GM10266 (cell line): Measurements from ENCODE around the gene ADRA1B.
A peak's percentile ranks its signal among the peaks of the same experiment; 100 is the strongest.

Experiments used
- DNase-seq: peaks from one replicate; pipeline ENCODE4 v3.0.0; 2012; ENCODE audit errors: extremely low spot score
- TF ChIP-seq, protein P1 (sequence below): IDR thresholded peaks from 2 replicates; pipeline ENCODE4 v1.5.1; 2012; ENCODE audit warnings: mild to moderate bottlenecking, low read depth; ENCODE audit not compliant: control insufficient read depth, insufficient read depth; ENCODE audit errors: missing control alignments

Gene ADRA1B

DNA sequence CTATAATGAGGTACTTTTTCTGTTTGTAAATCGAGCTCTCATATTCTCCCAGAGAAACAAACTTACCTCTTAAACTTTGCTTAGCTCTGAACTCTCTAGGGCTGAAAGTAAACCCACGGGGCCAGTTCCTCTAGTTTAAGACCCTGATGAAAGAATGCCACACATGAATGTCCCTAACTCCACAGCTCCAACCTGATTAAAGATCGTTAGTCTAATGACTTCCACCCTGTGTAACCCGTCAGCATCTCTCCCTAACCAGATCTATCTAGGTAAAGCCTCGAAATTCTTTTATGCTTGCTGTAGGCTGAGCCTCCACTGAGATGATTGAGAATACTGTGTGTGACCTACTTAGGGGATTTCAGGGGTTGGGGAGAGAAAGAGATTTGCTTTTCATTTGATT, 27.0 kb downstream of the ADRA1B start:
- TF ChIP-seq, protein P1, sequence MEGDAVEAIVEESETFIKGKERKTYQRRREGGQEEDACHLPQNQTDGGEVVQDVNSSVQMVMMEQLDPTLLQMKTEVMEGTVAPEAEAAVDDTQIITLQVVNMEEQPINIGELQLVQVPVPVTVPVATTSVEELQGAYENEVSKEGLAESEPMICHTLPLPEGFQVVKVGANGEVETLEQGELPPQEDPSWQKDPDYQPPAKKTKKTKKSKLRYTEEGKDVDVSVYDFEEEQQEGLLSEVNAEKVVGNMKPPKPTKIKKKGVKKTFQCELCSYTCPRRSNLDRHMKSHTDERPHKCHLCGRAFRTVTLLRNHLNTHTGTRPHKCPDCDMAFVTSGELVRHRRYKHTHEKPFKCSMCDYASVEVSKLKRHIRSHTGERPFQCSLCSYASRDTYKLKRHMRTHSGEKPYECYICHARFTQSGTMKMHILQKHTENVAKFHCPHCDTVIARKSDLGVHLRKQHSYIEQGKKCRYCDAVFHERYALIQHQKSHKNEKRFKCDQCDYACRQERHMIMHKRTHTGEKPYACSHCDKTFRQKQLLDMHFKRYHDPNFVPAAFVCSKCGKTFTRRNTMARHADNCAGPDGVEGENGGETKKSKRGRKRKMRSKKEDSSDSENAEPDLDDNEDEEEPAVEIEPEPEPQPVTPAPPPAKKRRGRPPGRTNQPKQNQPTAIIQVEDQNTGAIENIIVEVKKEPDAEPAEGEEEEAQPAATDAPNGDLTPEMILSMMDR, result no peak
- DNase-seq, result no peak

DNA sequence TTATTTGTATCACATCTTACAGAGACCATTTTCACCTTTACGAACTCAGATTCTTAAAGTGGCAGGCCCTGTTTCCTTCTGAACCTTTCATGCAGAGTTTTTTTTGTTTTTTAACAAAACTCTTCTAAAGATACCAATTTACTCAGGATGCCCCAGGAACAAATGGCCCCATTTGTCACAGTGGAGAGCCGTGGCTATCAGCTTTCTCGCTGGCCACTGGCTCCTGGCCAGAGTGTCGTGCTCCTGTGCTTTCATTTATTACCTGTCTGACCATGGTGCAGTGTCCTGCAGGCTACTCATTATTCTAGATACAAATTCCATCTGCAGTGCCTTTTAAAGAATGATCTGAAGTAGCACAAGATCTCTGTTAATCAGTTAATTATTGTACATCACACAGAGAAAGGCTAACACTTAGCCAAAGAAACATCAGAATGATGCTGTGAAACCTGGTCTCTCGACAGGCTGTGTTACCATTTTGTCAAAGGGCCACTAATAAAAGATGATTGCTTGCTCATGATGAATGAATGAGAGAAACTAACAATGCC, 27.8 kb downstream of the ADRA1B start:
- no peak for DNase-seq
- TF ChIP-seq, protein P1, result no peak

GRCh38 chr5:159945359-159945758, 29.1 kb downstream of the ADRA1B start:
- TF ChIP-seq, protein P1, result no peak
- DNase-seq, result no peak

- TF ChIP-seq, protein P1, result no peak
- no peak for DNase-seq
Measured at GRCh38 chr5:159947708-159948358, 31.6 kb downstream of the ADRA1B start.

- no peak for DNase-seq
- TF ChIP-seq, protein P1, result peak; percentile 20
Measured at GRCh38 chr5:159951387-159951786, 35.1 kb downstream of the ADRA1B start.

DNA sequence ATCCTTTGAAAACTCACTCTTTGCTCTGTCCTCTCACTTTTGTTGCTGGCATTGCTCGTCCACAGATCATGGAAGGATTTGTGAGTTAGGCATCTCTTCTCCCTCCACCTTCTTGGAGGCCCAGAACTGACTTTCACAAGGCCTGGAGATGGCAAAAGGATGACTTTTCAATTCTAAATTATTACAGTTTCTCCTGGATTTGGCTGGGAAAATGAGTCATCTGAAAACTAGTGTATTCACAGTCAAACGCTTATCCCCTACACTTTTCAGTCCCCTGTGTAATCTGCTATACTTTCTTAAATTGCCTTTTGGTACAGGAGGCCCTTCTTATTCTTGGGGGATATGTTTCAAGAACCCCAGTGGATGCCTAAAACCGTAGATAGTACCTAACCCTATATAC, 35.6 kb downstream of the ADRA1B start:
- no peak for DNase-seq
- TF ChIP-seq, protein P1, result no peak

- TF ChIP-seq, protein P1, result no peak
- DNase-seq, result no peak
Measured at GRCh38 chr5:159953609-159954008, 37.3 kb downstream of the ADRA1B start.
